Panc1 (cell line): ENCODE data around the gene BBS9. TPM values are rescaled to one million over a fixed set of nuclear protein-coding genes. Genes with fewer than 3 reads are reported as not detected.

Source experiments
- ATAC-seq: fragments of 200-7000 bp; cut with Tn5 transposase; 2 replicates; pipeline ENCODE4 v1.9.1; 2020; ENCODE audit warnings: mild to moderate bottlenecking, moderate library complexity
- BruUV-seq: library from RNA; stranded (reverse); fragments of 400-500 nt; replicated peaks from 2 replicates; lab custom pipeline; 2021; lab: Mats Ljungman, UMichigan
- CTCF ChIA-PET: fragments of 300-600 bp; sonication (Branson Sonifier 250); formaldehyde crosslinking; loops from one replicate; lab custom pipeline; 2022; ENCODE audit warnings: antibody characterized with exemption; lab: Charles Lee
- POLR2A ChIA-PET: fragments of 300-600 bp; sonication (Branson Sonifier 250); formaldehyde crosslinking; loops from one replicate; lab custom pipeline; 2022; ENCODE audit warnings: antibody characterized with exemption; lab: Charles Lee
- DNase-seq: peaks from one replicate; pipeline ENCODE4 v3.0.0-alpha.2; 2010; ENCODE audit warnings: low read depth, low spot score
- H3K27ac ChIP-seq: 2 replicates; pipeline ENCODE4 v1.5.1; 2011; ENCODE audit warnings: mild to moderate bottlenecking, low read length, inconsistent platforms
- H3K27me3 ChIP-seq: fragments of 200-500 bp; sonication (Bioruptor generic); 2 replicates; pipeline ENCODE4 v1.6.0; 2014; ENCODE audit warnings: low read length, inconsistent platforms; ENCODE audit not compliant: control insufficient read depth, insufficient read depth
- H3K36me3 ChIP-seq: fragments of 200-500 bp; sonication (Bioruptor generic); 2 replicates; pipeline ENCODE4 v1.5.1; 2014; ENCODE audit warnings: inconsistent platforms, mild to moderate bottlenecking, low read length, moderate library complexity; ENCODE audit not compliant: control insufficient read depth, insufficient read depth
- H3K4me1 ChIP-seq: 2 replicates; pipeline ENCODE4 v1.5.1; 2011; ENCODE audit warnings: inconsistent platforms, mild to moderate bottlenecking, low read length, moderate library complexity; ENCODE audit not compliant: control insufficient read depth, insufficient read depth
- H3K4me3 ChIP-seq, 2 experiments: 2 replicates each; pipeline ENCODE4 v1.5.1; 2011 to 2012; ENCODE audit warnings: low read depth in 2 of 2, low read length in 2 of 2, mild to moderate bottlenecking in 2 of 2, inconsistent platforms in 1 of 2, moderate library complexity in 1 of 2
- H3K9me3 ChIP-seq: fragments of 200-500 bp; sonication (Bioruptor generic); 2 replicates; pipeline ENCODE4 v1.5.1; 2014; ENCODE audit warnings: low read depth, mild to moderate bottlenecking, inconsistent platforms, low read length, moderate library complexity; ENCODE audit not compliant: control insufficient read depth, insufficient read depth
- CTCF ChIP-seq: fragments of 450-650 bp; IDR thresholded peaks from 2 replicates; pipeline ENCODE4 v1.5.1; 2017; ENCODE audit warnings: mild to moderate bottlenecking
- POLR2AphosphoS5 ChIP-seq: IDR thresholded peaks from 2 replicates; pipeline ENCODE4 v1.6.1; 2012; ENCODE audit warnings: mild to moderate bottlenecking, low read depth, low read length, moderate library complexity
- REST ChIP-seq, 2 experiments: IDR thresholded peaks; 2 replicates each; pipeline ENCODE4 v1.6.1; 2011 to 2012; ENCODE audit warnings: low read depth in 2 of 2, control low read depth in 1 of 2, low read length in 1 of 2, mild to moderate bottlenecking in 1 of 2, moderate library complexity in 1 of 2; ENCODE audit not compliant: insufficient read depth in 1 of 2
- SIN3A ChIP-seq: IDR thresholded peaks from 2 replicates; pipeline ENCODE4 v1.6.1; 2012; ENCODE audit warnings: low read depth, mild to moderate bottlenecking, low read length, moderate library complexity, borderline replicate concordance; ENCODE audit not compliant: insufficient read depth
- TCF7L2 ChIP-seq: IDR thresholded peaks from 2 replicates; pipeline ENCODE4 v1.6.1; 2011; ENCODE audit warnings: mild to moderate bottlenecking, low read depth, low read length, inconsistent platforms
- in situ Hi-C: cut with HindIII; loops from 2 replicates; pipeline ENCODE4 v1.10.0; 2016; ENCODE audit warnings: low sequenced_read_pairs, low pct_unique_long_range_greater_than_20kb
- intact Hi-C: fragments of 100-400 bp; cut with micrococcal nuclease; formaldehyde crosslinking; loops from one replicate; pipeline ENCODE4 v1.10.0; 2022; ENCODE audit not compliant: unreplicated experiment
- total RNA-seq: library from RNA; stranded (reverse); gene quantifications from one replicate; pipeline ENCODE4 v1.2.1, GENCODE V29; 2021; ENCODE audit not compliant: unreplicated experiment

BBS9 gene
- total RNA-seq, 1 experiment from 2014 or later: 6.9 TPM

DNA sequence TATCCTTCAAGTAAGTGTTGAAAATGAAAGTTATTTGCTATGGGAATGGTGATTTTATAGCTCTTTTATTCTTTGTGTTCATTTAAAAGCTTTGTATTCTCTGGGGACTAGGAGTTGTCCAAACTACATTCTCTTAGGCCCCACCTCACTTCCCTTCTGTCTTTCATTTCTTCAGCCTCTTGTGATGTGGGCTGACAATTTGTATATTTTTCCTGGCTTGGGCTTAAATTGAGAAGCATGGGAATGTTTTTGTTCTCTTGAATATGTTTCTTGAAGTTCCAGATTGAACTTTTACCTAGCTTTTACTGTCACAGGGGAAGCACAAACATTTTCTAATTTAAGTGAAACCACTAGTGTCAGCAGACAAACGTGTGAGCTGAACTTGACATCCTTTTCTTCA, 27.9 kb downstream of the BBS9 start:
- intact Hi-C loops: no loop called here
- Histone ChIP-seq H3K9me3 (no peaks in the 10 kb centered on the region), H3K4me3 (no peak overlapping the region), H3K4me1 (no peaks in the 10 kb centered on the region), H3K27me3 (no peaks in the 10 kb centered on the region), H3K27ac (no peak overlapping the region), H3K36me3 (no peaks in the 10 kb centered on the region)
- BruUV-seq: no TSS peak
- CTCF ChIA-PET: no interaction called here
- POLR2A ChIA-PET: no interaction called here
- in situ Hi-C loops: no loop called here
- TF ChIP-seq SIN3A: no peak
- ATAC-seq: no peak
- no peak for DNase-seq

DNA sequence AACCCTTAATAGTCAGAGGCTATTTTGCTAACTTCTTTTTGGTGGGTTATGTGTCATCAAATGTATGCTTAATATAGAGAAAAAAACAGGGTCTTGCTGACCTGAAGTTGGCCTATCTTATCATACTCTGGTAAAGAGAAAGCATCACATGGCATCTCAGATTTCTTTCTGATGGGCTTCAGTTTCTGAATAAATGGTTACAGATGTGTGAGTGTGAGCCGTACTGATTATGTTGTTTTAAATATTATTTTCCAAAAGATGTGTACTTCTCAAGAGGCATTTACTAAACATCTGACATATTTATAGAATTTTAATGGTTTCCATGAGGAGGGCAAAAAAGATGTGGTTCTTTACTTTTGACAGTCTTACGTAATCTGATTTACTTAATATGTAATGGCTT, 28.4 kb downstream of the BBS9 start:
- no peak for TF ChIP-seq TCF7L2
- no peak for TF ChIP-seq CTCF
- no peak for TF ChIP-seq SIN3A
- TF ChIP-seq REST (IDR thresholded peaks at IDR 0.05; ENCODE audit: insufficient read depth in 1 of 2, low read depth in 2 of 2, low read length in 1 of 2): no peak
- TF ChIP-seq POLR2AphosphoS5: no peak
- in situ Hi-C loops: no loop called here
- intact Hi-C loops: no loop called here
- H3K9me3 ChIP-seq: no peaks in the 10 kb centered on the region
- CTCF ChIA-PET: no interaction called here
- POLR2A ChIA-PET: no interaction called here
- DNase-seq (no peak), ATAC-seq (no peak)
- H3K4me1 ChIP-seq: no peaks in the 10 kb centered on the region
- no peak overlapping the region for H3K4me3 ChIP-seq
- no TSS peak for BruUV-seq
- no peaks in the 10 kb centered on the region for H3K36me3 ChIP-seq
- no peaks in the 10 kb centered on the region for H3K27me3 ChIP-seq
- no peak overlapping the region for H3K27ac ChIP-seq

DNA sequence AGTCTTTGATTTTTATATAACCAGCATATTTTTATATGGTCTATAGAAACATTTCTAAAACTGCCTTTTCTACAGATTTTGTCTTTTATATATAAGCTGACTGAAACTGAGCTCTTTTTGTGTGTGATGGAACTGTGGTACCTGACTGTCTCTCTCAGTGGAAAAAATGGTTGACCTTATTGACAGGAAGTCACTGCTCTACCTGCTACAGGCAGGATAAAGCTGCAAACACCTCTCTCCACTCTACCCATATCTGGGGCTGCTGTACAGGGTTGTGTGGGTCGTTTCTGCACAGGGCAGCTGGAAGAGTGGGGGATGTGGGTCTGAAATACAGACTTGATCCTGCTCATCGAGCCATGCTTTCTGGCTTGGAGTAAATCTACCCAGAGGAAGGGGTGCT, 48.5 kb downstream of the BBS9 start:
- Histone ChIP-seq H3K4me3 (no peak overlapping the region), H3K9me3 (no peaks in the 10 kb centered on the region), H3K27me3 (no peaks in the 10 kb centered on the region), H3K27ac (no peak overlapping the region), H3K36me3 (no peaks in the 10 kb centered on the region), H3K4me1 (no peaks in the 10 kb centered on the region)
- POLR2A ChIA-PET: no interaction called here
- CTCF ChIA-PET: no interaction called here
- TF ChIP-seq REST (IDR thresholded peaks at IDR 0.05; ENCODE audit: insufficient read depth in 1 of 2, low read depth in 2 of 2, low read length in 1 of 2) (no peak), SIN3A (no peak), TCF7L2 (no peak), POLR2AphosphoS5 (no peak), CTCF (no peak)
- in situ Hi-C loops (no loop called here), intact Hi-C loops (no loop called here)
- DNase-seq (no peak), ATAC-seq (no peak)
- no TSS peak for BruUV-seq
